Kidney (tissue), 14 donors: ENCODE measurements around the gene KCNK5. TPM values are rescaled to one million over a fixed set of nuclear protein-coding genes. Genes with fewer than 3 reads are reported as not detected.

Experiments used
- DNase-seq, 5 donors: peaks; one replicate each; pipeline ENCODE4 v3.0.0-alpha.2; 2013 to 2020
- FAIRE-seq: peaks from 2 replicates; lab custom pipeline; 2012; peaks lifted over from hg19 to GRCh38; lab: Jason Lieb, UNC
- H3K27ac ChIP-seq, 2 donors: one replicate each; pipeline ENCODE4 v1.7.0; 2013; ENCODE audit warnings: low read depth in 2 of 2, low read length in 2 of 2, inconsistent platforms in 1 of 2
- H3K27me3 ChIP-seq: one replicate; pipeline ENCODE4 v1.7.1; 2013; ENCODE audit warnings: low read length, inconsistent platforms; ENCODE audit not compliant: control insufficient read depth, insufficient read depth
- H3K36me3 ChIP-seq, 3 donors: one replicate each; pipeline versions ENCODE4 v1.7.0 to v1.7.1; 2013; ENCODE audit warnings: low read length in 3 of 3, control low read depth in 1 of 3, inconsistent platforms in 1 of 3; ENCODE audit not compliant: insufficient read depth in 3 of 3, control insufficient read depth in 2 of 3
- H3K4me1 ChIP-seq, 3 donors: one replicate each; pipeline versions ENCODE4 v1.7.0 to v1.7.1; 2013; ENCODE audit warnings: low read length in 3 of 3, inconsistent platforms in 1 of 3, low read depth in 1 of 3; ENCODE audit not compliant: control insufficient read depth in 2 of 3, insufficient read depth in 2 of 3
- H3K4me3 ChIP-seq, 3 donors: one replicate each; pipeline versions ENCODE4 v1.7.0 to v1.8.1; 2013; ENCODE audit warnings: low read length in 3 of 3, control low read depth in 1 of 3, inconsistent platforms in 1 of 3
- H3K9ac ChIP-seq, 3 donors: one replicate each; pipeline versions ENCODE4 v1.7.0 to v1.7.1; 2013; ENCODE audit warnings: low read length in 3 of 3, control low read depth in 1 of 3, inconsistent platforms in 1 of 3
- H3K9me3 ChIP-seq, 3 donors: one replicate each; pipeline versions ENCODE4 v1.7.0 to v1.7.1; 2013; ENCODE audit warnings: low read length in 3 of 3, control low read depth in 1 of 3, inconsistent platforms in 1 of 3; ENCODE audit not compliant: control insufficient read depth in 2 of 3, insufficient read depth in 1 of 3
- CTCF ChIP-seq: IDR thresholded peaks from 3 replicates; pipeline ENCODE4 v1.5.1; 2012; ENCODE audit warnings: mild to moderate bottlenecking, moderate library complexity, borderline replicate concordance; ENCODE audit not compliant: insufficient read depth; ENCODE audit errors: extremely low read depth
- intact Hi-C: fragments of 100-400 bp; cut with DNase I; formaldehyde crosslinking; loops from one replicate; pipeline ENCODE4 v1.11.1; 2022
- polyA plus RNA-seq: library from polyadenylated mRNA; stranded (reverse); fragments of 350-450 nt; fragmentation: Illumina TruSeq; extraction: RNeasy Lipid Tissue Mini Kit (QIAGEN cat#74804); gene quantifications from one replicate; pipeline ENCODE4 v1.2.3, GENCODE V29; 2014; ENCODE audit warnings: low read depth, low replicate concordance; ENCODE audit not compliant: insufficient read depth
- total RNA-seq: library from RNA; stranded (reverse); fragmentation: NEBNext Ultra II Directional; extraction: Animal tissue kit (Norgen Biotek cat#: 25700); gene quantifications from one replicate; pipeline ENCODE4 v1.2.1, GENCODE V29; 2021
- donor health status: control.
- donor health status: control.
- donor health status: control.
- donor health status: control.
- donor health status: control.
- donor health status: DM: yes; HTN: yes; CAD: no.
- donor health status: Normal renal cell carcinoma (clear cell type).

Gene KCNK5
- total and polyA plus RNA-seq, 2 donors from 2014 or later, result 48.4 to 77.0 TPM

- Histone ChIP-seq H3K27ac (no peak overlapping the region), H3K4me3 (no peak overlapping the region), H3K27me3 (no peaks in the 10 kb centered on the region), H3K9me3 (no peaks in the 10 kb centered on the region), H3K9ac (no peak overlapping the region), H3K36me3 (no peaks in the 10 kb centered on the region), H3K4me1 (peaks cover 0 to 10% (median 4%) of the 10 kb centered on the region in 3 donors)
- no peak for DNase-seq
- no peak for TF ChIP-seq CTCF
- FAIRE-seq, result no peak
- intact Hi-C loops, result no loop called here
Observed at GRCh38 chr6:39236742-39237141, 7.5 kb upstream of the KCNK5 start.

GRCh38 chr6:39233333-39233732, 4.1 kb upstream of the KCNK5 start:
- H3K4me1 ChIP-seq, result peaks cover 0 to 5% (median 0%) of the 10 kb centered on the region in 3 donors

GRCh38 chr6:39231521-39232243, 2.4 kb upstream of the KCNK5 start:
- H3K9me3 ChIP-seq, result no peaks in the 10 kb centered on the region
- H3K27ac ChIP-seq, result no peak overlapping the region
- no peak overlapping the region for H3K4me3 ChIP-seq
- DNase-seq, result peak in 4 of 5 donors; percentile 59 to 79 (median 76)
- TF ChIP-seq CTCF, result no peak
- intact Hi-C loops, result no loop called here
- H3K9ac ChIP-seq, result no peak overlapping the region
- H3K4me1 ChIP-seq, result peaks cover 0 to 5% (median 3%) of the 10 kb centered on the region in 3 donors
- FAIRE-seq, result no peak
- no peaks in the 10 kb centered on the region for H3K27me3 ChIP-seq
- H3K36me3 ChIP-seq, result peaks cover 0 to 9% (median 0%) of the 10 kb centered on the region in 3 donors

More at GRCh38 chr6:39233333-39233732, 4.1 kb upstream of the KCNK5 start:
- no peaks in the 10 kb centered on the region for H3K27me3 ChIP-seq
- no peak for TF ChIP-seq CTCF
- no peaks in the 10 kb centered on the region for H3K36me3 ChIP-seq
- H3K9ac ChIP-seq, result no peak overlapping the region
- H3K27ac ChIP-seq, result no peak overlapping the region
- no peak overlapping the region for H3K4me3 ChIP-seq
- no peak for FAIRE-seq
- H3K9me3 ChIP-seq, result no peaks in the 10 kb centered on the region
- intact Hi-C loops, result no loop called here
- DNase-seq, result no peak
